ENCODE measurements around the gene CBX8.

Gene CBX8

GRCh38 chr17:79750650-79751545, 46.0 kb downstream of the CBX8 start:
- no peak for DNase-seq (ENCODE audit: low spot score)

GRCh38 chr17:79749958-79750357, 46.9 kb downstream of the CBX8 start:
- DNase-seq (ENCODE audit: low spot score) = no peak

- no peak for DNase-seq (ENCODE audit: low spot score)
Measured at GRCh38 chr17:79749156-79749815, 47.6 kb downstream of the CBX8 start.

- DNase-seq (ENCODE audit: low spot score) = no peak
Measured at GRCh38 chr17:79748295-79749099, 48.4 kb downstream of the CBX8 start.

- DNase-seq (ENCODE audit: low spot score) = no peak
Measured at GRCh38 chr17:79747508-79748294, 49.2 kb downstream of the CBX8 start.

GRCh38 chr17:79746889-79747507, 49.9 kb downstream of the CBX8 start:
- DNase-seq (ENCODE audit: low spot score) = no peak

- DNase-seq (ENCODE audit: low spot score) = no peak
Measured at GRCh38 chr17:79745641-79746105, 51.2 kb downstream of the CBX8 start.

GRCh38 chr17:79743614-79744013, 53.3 kb downstream of the CBX8 start:
- no peak for DNase-seq (ENCODE audit: low spot score)

GRCh38 chr17:79742951-79743476, 53.9 kb downstream of the CBX8 start:
- DNase-seq (ENCODE audit: low spot score) = no peak

- DNase-seq (ENCODE audit: low spot score) = no peak
Measured at GRCh38 chr17:79742589-79742918, 54.3 kb downstream of the CBX8 start.
